ENCODE data around the gene NRGN. TPM values are rescaled to one million over a fixed set of nuclear protein-coding genes. Genes with fewer than 3 reads are reported as not detected.

Gene NRGN
- total and polyA plus RNA-seq, 2 of the 4 experiments (the other 2 are of a cell fraction), result 0.54 to 24.8 TPM

DNA sequence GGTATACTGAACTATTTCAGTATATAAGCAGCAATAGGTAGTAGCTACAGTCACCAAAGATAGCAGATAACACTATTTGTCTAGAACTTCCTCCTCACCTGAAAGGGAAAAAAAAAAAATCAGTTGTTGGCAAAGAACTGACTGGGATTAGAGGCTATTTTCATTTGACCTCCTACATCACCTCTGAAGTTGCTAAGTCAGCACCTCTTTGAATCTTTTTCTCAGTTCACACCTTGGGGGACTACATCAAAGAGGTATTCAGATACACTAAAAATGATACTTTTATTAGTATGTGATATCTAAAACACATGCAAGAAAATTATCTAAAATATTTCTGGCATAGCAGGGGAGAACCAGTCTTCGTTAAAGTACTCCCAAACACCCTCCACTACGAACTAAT is 44.3 kb downstream of the NRGN start:
- Histone ChIP-seq H4K5ac (ENCODE audit: low read depth, low read length) (no peak overlapping the region), H2BK20ac (ENCODE audit: low read depth, low read length) (no peak overlapping the region), H3K9me1 (ENCODE audit: insufficient read depth, low read length) (no peaks in the 10 kb centered on the region; the same call in 1 of the 2 replicates), H3K18ac (ENCODE audit: low read depth, low read length) (no peak overlapping the region), H3K79me1 (ENCODE audit: low read depth in 1 of 2, low read length in 2 of 2) (peaks cover 6 to 53% of the 10 kb centered on the region in 2 experiments; a peak in 3 of 4 replicates), H2BK15ac (ENCODE audit: low read depth, low read length) (no peak overlapping the region), H4K20me1 (ENCODE audit: insufficient read depth, low read length) (peaks cover 17% of the 10 kb centered on the region; the same call in 1 of the 2 replicates), H3K4me3 (ENCODE audit: insufficient read depth, low read depth, low read length) (no peak overlapping the region), H3K4me2 (ENCODE audit: low read depth, low read length) (no peak overlapping the region), H3K56ac (ENCODE audit: extremely low read depth, insufficient read depth, low read length) (no peak overlapping the region), H2BK120ac (ENCODE audit: low read depth, low read length) (no peak overlapping the region), H3K4ac (ENCODE audit: low read depth, low read length) (no peak overlapping the region), H3K23ac (ENCODE audit: low read depth, low read length) (no peak overlapping the region), H3K27ac (ENCODE audit: insufficient read depth, low read length) (no peak overlapping the region), H3K4me1 (ENCODE audit: control insufficient read depth, insufficient read depth, low read length) (no peaks in the 10 kb centered on the region), H3K9me3 (ENCODE audit: control insufficient read depth, insufficient read depth, low read length) (no peaks in the 10 kb centered on the region), H3K36me3 (ENCODE audit: control insufficient read depth, insufficient read depth, low read length) (no peaks in the 10 kb centered on the region), H3K27me3 (ENCODE audit: control insufficient read depth, insufficient read depth, low read length) (no peaks in the 10 kb centered on the region), H4K8ac (ENCODE audit: low read depth in 2 of 2, low read length in 2 of 2) (no peak overlapping the region), H3K14ac (replicated peaks; ENCODE audit: low read depth, low read length) (no peak overlapping the region), H2AFZ (replicated peaks; ENCODE audit: low read length, poor library complexity) (no peak overlapping the region), H2BK5ac (ENCODE audit: low read depth, low read length, poor library complexity, severe bottlenecking) (no peak overlapping the region), H3K9ac (ENCODE audit: low read depth, low read length) (no peak overlapping the region), H2AK9ac (replicated peaks; ENCODE audit: low read depth, low read length, poor library complexity) (no peak overlapping the region), H4K91ac (ENCODE audit: insufficient read depth, low read depth, low read length) (no peak overlapping the region), H2AK5ac (ENCODE audit: low read depth, low read length) (no peak overlapping the region)
- WGBS, 2 experiments (ENCODE audit: extremely low coverage in 2 of 2, insufficient read length in 1 of 2), result no CpG with 5 or more reads among the region's 2 CpGs
- BruUV-seq (replicated peaks), result no TSS peak
- intact Hi-C loops (cut with micrococcal nuclease), result no loop called here
- dilution Hi-C loops (cut with HindIII; ENCODE audit: low sequenced_read_pairs, unreplicated experiment), result no loop called here
- no peak for ATAC-seq (ENCODE audit: low read depth)
- CTCF ChIA-PET, result interaction anchor here (0.7 kb wide), 2 partner anchors 30 to 66 kb away, joined by 3 to 6 read pairs; no protein-coding TSS in a partner anchor
- no peak for DNase-seq
- in situ Hi-C loops (cut with MboI; ENCODE audit: low sequenced_read_pairs), result no loop called here
- TF ChIP-seq, protein P1, sequence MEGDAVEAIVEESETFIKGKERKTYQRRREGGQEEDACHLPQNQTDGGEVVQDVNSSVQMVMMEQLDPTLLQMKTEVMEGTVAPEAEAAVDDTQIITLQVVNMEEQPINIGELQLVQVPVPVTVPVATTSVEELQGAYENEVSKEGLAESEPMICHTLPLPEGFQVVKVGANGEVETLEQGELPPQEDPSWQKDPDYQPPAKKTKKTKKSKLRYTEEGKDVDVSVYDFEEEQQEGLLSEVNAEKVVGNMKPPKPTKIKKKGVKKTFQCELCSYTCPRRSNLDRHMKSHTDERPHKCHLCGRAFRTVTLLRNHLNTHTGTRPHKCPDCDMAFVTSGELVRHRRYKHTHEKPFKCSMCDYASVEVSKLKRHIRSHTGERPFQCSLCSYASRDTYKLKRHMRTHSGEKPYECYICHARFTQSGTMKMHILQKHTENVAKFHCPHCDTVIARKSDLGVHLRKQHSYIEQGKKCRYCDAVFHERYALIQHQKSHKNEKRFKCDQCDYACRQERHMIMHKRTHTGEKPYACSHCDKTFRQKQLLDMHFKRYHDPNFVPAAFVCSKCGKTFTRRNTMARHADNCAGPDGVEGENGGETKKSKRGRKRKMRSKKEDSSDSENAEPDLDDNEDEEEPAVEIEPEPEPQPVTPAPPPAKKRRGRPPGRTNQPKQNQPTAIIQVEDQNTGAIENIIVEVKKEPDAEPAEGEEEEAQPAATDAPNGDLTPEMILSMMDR (conservative IDR thresholded peaks at IDR 0.05; ENCODE audit: low read depth, low read length), result no peak
- TF ChIP-seq RFX5 (IDR thresholded peaks at IDR 0.05; ENCODE audit: low read depth, low read length) (no peak), RAD21 (IDR thresholded peaks at IDR 0.05; ENCODE audit: low read length) (no peak), FOS (IDR thresholded peaks at IDR 0.05; ENCODE audit: low read depth, low read length) (no peak), NFE2L2 (IDR thresholded peaks at IDR 0.05; ENCODE audit: low read depth, low read length) (no peak), MAFK (IDR thresholded peaks at IDR 0.05; ENCODE audit: low read depth, low read length) (peak; percentile 23; the same call in 1 of the 2 replicates)
- TF ChIP-seq, protein P2, sequence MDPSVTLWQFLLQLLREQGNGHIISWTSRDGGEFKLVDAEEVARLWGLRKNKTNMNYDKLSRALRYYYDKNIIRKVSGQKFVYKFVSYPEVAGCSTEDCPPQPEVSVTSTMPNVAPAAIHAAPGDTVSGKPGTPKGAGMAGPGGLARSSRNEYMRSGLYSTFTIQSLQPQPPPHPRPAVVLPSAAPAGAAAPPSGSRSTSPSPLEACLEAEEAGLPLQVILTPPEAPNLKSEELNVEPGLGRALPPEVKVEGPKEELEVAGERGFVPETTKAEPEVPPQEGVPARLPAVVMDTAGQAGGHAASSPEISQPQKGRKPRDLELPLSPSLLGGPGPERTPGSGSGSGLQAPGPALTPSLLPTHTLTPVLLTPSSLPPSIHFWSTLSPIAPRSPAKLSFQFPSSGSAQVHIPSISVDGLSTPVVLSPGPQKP (IDR thresholded peaks at IDR 0.05; ENCODE audit: borderline replicate concordance, low read depth, low read length), result no peak
- POLR2A ChIA-PET (ENCODE audit: unreplicated experiment), result no interaction called here

Data from IMR-90 (cell line).